GM21737 (cell line): ENCODE measurements around the gene NMB.
"Not testable (repeated sequence)": the region's sequence is repeated elsewhere in the genome, so short reads cannot be mapped to it uniquely, and the experiment has no call there.

Experiments
- ATAC-seq: cut with Tn5 transposase; IDR thresholded peaks from one replicate; pipeline ENCODE4 v1.9.1; 2021; ENCODE audit warnings: mild to moderate bottlenecking, moderate library complexity; ENCODE audit not compliant: unreplicated experiment

NMB gene

GRCh38 chr15:84658080-84658787 lies at the start of gene NMB:
NMB (minus strand) TSS chr15:84658199; CDS start chr15:84658152, 47 bp downstream.
- peak; percentile 69 for ATAC-seq

GRCh38 chr15:84703808-84704207 lies 45.8 kb upstream of the NMB start:
- ATAC-seq = no peak

- ATAC-seq = no peak
Observed at GRCh38 chr15:84702961-84703482, 45.0 kb upstream of the NMB start.

GRCh38 chr15:84699538-84700191 lies 41.7 kb upstream of the NMB start:
- ATAC-seq = no peak

GRCh38 chr15:84697236-84697990 lies 39.4 kb upstream of the NMB start:
- ATAC-seq = no peak

GRCh38 chr15:84696757-84697156 lies 38.8 kb upstream of the NMB start:
- ATAC-seq = no peak

GRCh38 chr15:84690342-84690741 lies 32.3 kb upstream of the NMB start:
- no peak for ATAC-seq

GRCh38 chr15:84689858-84690257 lies 31.9 kb upstream of the NMB start:
- ATAC-seq = no peak

- not testable (repeated sequence) for ATAC-seq
Observed at GRCh38 chr15:84686446-84686845, 28.4 kb upstream of the NMB start.

GRCh38 chr15:84685304-84685703 lies 27.3 kb upstream of the NMB start:
- ATAC-seq = no peak

GRCh38 chr15:84684092-84684491 lies 26.1 kb upstream of the NMB start:
- no peak for ATAC-seq

GRCh38 chr15:84681831-84682230 lies 23.8 kb upstream of the NMB start:
- ATAC-seq = no peak

GRCh38 chr15:84671211-84671610 lies 13.2 kb upstream of the NMB start:
- ATAC-seq = no peak

- no peak for ATAC-seq
Observed at GRCh38 chr15:84669726-84670125, 11.7 kb upstream of the NMB start.

- ATAC-seq = no peak
Observed at GRCh38 chr15:84668221-84668982, 10.4 kb upstream of the NMB start.

- no peak for ATAC-seq
Observed at GRCh38 chr15:84666373-84666772, 8.4 kb upstream of the NMB start.

- ATAC-seq = no peak
Observed at GRCh38 chr15:84661001-84661400, 3.0 kb upstream of the NMB start.

GRCh38 chr15:84659904-84660781 lies 2.1 kb upstream of the NMB start:
- no peak for ATAC-seq

- no peak for ATAC-seq
Observed at GRCh38 chr15:84658788-84659411, 901 bp upstream of the NMB start.

- no peak for ATAC-seq
Observed at GRCh38 chr15:84657748-84658079, 285 bp downstream of the NMB start.
